ENCODE measurements around the gene RHBDL1.

- TF ChIP-seq CTCF (conservative IDR thresholded peaks at IDR 0.05; ENCODE audit: low read depth, low read length) (no peak), EZH2 (IDR thresholded peaks at IDR 0.05; ENCODE audit: low read length, unreplicated experiment) (no peak)
These were observed 43.6 kb upstream of the RHBDL1 start for GRCh38 chr16:631808-632358.

Data from PC-3 (cell line).